ENCODE results near the gene TSPAN7.

TSPAN7 gene

DNA sequence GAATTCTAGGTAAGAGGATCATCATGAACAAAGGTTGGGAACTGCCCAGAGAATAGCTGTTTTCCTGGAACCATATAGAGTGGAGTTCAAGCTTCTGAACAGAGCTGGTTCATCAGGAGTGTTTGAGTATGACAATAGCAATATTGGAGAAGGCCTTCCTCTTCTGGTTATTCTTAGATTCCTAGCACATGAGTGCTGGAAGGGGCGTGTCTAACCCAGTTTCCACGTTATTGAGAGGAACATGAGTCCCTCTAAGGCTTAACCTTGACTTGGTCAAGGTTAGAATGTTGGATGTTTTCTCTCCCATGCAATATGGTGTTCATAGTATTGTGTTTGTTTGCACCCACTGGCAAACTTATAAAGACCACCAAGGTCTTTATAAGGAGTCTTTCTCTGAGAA, 101.3 kb downstream of the TSPAN7 start:
- TF ChIP-seq, protein P1, sequence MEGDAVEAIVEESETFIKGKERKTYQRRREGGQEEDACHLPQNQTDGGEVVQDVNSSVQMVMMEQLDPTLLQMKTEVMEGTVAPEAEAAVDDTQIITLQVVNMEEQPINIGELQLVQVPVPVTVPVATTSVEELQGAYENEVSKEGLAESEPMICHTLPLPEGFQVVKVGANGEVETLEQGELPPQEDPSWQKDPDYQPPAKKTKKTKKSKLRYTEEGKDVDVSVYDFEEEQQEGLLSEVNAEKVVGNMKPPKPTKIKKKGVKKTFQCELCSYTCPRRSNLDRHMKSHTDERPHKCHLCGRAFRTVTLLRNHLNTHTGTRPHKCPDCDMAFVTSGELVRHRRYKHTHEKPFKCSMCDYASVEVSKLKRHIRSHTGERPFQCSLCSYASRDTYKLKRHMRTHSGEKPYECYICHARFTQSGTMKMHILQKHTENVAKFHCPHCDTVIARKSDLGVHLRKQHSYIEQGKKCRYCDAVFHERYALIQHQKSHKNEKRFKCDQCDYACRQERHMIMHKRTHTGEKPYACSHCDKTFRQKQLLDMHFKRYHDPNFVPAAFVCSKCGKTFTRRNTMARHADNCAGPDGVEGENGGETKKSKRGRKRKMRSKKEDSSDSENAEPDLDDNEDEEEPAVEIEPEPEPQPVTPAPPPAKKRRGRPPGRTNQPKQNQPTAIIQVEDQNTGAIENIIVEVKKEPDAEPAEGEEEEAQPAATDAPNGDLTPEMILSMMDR (conservative IDR thresholded peaks at IDR 0.05; ENCODE audit: low read depth) = no peak
- ChIA-PET POLR2A (ENCODE audit: low non-redundant PET) (no interaction called here), CTCF (interaction anchor here (0.6 kb wide), 1 partner anchor 1844 kb away, joined by 3 read pairs; no protein-coding TSS in a partner anchor)
- H3K27ac ChIP-seq = no peak overlapping the region
- no peak for DNase-seq (ENCODE audit: low spot score)

DNA sequence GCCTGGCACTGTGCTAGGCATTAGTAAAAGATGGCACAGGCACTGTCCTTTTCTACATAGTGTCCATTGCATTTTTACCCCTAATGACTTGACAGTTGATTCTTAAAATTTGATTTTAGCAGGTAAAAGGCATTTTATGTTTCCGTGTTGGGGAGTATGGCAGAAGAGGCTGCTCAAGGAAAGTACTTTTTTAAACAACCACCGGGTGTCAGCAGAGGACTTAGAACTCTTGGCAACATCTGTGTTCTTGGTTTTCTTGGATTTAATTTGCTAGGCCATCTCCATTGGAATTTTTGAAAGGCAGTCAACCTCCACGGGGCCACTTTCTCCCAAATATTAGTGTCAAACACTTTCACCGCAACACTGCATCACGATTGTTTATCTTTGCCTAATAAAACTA, 102.9 kb downstream of the TSPAN7 start:
- CTCF ChIA-PET = interaction anchor here (0.6 to 0.7 kb wide), 2 partner anchors 17 to 848 kb away, joined by 3 to 4 read pairs; no protein-coding TSS in a partner anchor
- DNase-seq (ENCODE audit: low spot score) = peak; percentile 13

DNA sequence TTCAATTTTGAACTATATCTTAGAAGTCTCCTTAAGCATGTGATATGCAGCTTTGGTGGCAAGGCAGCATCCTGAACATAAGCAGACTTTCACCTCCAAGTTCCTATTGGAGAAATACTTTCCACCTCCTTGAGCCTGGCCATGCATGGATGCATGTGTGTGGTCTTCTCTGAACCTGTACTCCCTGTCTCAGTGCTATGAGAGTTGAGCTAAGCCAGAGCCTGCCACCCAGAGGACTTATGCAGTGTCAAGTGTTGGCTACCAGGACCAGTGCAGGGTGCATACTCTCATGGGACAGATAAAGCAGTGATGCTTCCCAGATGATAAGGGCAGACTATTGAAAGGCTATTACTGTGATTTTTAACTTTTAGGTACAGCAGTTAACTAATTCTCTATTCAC, 105.6 kb downstream of the TSPAN7 start:
- POLR2A ChIA-PET (ENCODE audit: low non-redundant PET) = no interaction called here
- TF ChIP-seq, protein P1 (conservative IDR thresholded peaks at IDR 0.05; ENCODE audit: low read depth) = no peak

More for the DNA sequence above, 102.9 kb downstream of the TSPAN7 start:
- POLR2A ChIA-PET (ENCODE audit: low non-redundant PET) = no interaction called here
- TF ChIP-seq, protein P1 (conservative IDR thresholded peaks at IDR 0.05; ENCODE audit: low read depth) = peak; percentile 27; the same call in 1 of the 2 replicates
- H3K27ac ChIP-seq = no peak overlapping the region

DNA sequence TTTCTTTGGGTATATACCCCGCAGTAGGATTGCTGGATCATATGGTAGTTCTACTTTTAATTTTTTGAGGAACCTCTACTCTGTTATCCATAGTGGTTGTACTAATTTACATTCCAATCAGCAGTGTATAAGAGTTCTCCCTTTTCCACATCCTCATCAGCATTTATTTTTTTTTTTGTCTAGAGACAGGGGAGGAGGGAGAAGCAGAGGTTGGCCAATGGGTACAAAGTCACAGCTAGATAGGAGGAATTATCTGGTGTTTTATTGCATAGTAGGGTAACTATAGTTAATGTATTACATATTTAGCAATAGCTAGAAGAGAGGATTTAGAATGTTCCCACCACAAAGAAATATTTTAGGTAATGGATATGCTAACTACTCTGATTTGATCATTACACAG, 107.4 kb downstream of the TSPAN7 start:
- no peak for DNase-seq (ENCODE audit: low spot score)
- TF ChIP-seq, protein P1 (conservative IDR thresholded peaks at IDR 0.05; ENCODE audit: low read depth) = no peak
- ChIA-PET POLR2A (ENCODE audit: low non-redundant PET) (no interaction called here), CTCF (no interaction called here)
- no peak overlapping the region for H3K27ac ChIP-seq

More for the DNA sequence above, 105.6 kb downstream of the TSPAN7 start:
- no peak overlapping the region for H3K27ac ChIP-seq
- CTCF ChIA-PET = no interaction called here
- DNase-seq (ENCODE audit: low spot score) = no peak

DNA sequence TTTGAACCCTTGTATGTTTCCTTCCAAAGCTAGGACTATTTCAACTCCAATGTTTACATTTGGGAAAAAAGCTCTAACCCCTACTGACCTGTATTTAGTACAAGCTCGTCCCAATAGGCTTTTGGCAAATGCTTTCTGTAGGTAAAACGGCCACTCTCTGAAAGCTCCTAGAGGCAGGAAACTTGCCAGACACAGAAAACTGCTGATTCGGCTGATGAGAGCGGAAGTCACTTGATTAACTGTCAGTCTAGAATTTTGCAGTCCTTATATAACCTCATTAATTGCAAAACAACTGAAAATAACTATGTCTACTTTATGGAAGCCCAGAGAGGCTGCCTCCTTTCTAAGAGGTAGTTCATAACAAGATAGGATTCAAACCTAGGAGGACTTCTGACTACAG, 108.1 kb downstream of the TSPAN7 start:
- no peak overlapping the region for H3K27ac ChIP-seq
- POLR2A ChIA-PET (ENCODE audit: low non-redundant PET) = no interaction called here
- DNase-seq (ENCODE audit: low spot score) = no peak
- CTCF ChIA-PET = no interaction called here
- TF ChIP-seq, protein P1 (conservative IDR thresholded peaks at IDR 0.05; ENCODE audit: low read depth) = no peak

DNA sequence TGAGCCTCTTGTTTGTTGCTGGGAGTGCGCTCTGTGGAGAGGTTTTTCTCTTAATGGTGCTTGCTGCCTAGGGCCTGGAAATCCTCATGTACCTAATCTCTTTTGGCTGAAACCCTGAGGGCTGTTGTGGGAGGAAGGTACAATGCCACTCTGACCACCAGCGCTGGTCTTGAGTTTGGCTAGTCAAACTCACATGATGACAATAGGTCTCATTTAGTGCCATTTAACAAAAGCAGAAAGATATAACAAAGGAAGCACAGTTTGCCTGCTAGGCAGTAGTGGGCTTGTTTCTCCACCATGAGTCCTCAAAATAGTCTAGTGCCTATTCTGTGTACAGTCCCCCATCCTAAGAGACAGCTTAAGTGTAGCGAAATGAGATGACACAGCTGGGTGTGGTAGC, 111.3 kb downstream of the TSPAN7 start:
- TF ChIP-seq, protein P1 (conservative IDR thresholded peaks at IDR 0.05; ENCODE audit: low read depth) = no peak
- no peak for DNase-seq (ENCODE audit: low spot score)
- ChIA-PET CTCF (no interaction called here), POLR2A (ENCODE audit: low non-redundant PET) (no interaction called here)
- H3K27ac ChIP-seq = no peak overlapping the region

DNA sequence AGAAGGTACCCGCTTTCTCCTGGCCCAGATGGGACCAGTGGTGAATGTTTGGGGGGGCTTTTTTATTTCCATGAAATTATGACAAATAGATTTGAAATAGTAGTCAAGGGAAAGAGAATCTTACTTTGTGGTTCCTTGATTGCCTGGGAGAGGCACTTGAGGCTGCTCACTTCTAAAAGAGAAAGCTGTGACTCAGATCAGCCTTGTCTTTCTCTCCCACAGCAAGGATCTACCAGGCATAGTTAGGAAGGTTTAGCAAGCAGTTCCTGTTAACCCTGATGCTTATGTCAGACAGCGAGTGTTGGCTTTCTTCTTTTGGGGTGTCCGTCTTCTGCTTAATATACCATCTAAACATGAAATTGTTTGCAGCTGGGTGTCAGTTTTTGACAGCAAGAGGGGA, 114.5 kb downstream of the TSPAN7 start:
- DNase-seq (ENCODE audit: low spot score) = no peak
- ChIA-PET CTCF (no interaction called here), POLR2A (ENCODE audit: low non-redundant PET) (no interaction called here)
- TF ChIP-seq, protein P1 (conservative IDR thresholded peaks at IDR 0.05; ENCODE audit: low read depth) = no peak
- no peak overlapping the region for H3K27ac ChIP-seq
